Hepatocyte (in vitro differentiated cells): ENCODE data around the gene CDHR1. TPM values are rescaled to one million over a fixed set of nuclear protein-coding genes. Genes with fewer than 3 reads are reported as not detected.
"Not testable (repeated sequence)": the region's sequence is repeated elsewhere in the genome, so short reads cannot be mapped to it uniquely, and the experiment has no call there.

ENCODE experiments used
- DNase-seq: peaks from one replicate; pipeline ENCODE4 v3.0.0-alpha.2; 2016; ENCODE audit warnings: low spot score
- H2AFZ ChIP-seq: fragments of 200-600 bp; sonication (generic); 2 replicates; pipeline ENCODE4 v1.6.0; 2016; ENCODE audit warnings: antibody characterized with exemption, mild to moderate bottlenecking
- H3K27ac ChIP-seq: fragments of 200-600 bp; sonication (generic); 2 replicates; pipeline ENCODE4 v1.5.1; 2016; ENCODE audit warnings: mild to moderate bottlenecking
- H3K27me3 ChIP-seq: fragments of 200-600 bp; sonication (generic); 2 replicates; pipeline ENCODE4 v1.6.1; 2016
- H3K36me3 ChIP-seq: fragments of 200-600 bp; sonication (generic); replicated peaks from 2 replicates; pipeline ENCODE4 v1.5.1; 2016; ENCODE audit warnings: low read depth; ENCODE audit not compliant: insufficient read depth
- H3K4me1 ChIP-seq: fragments of 200-600 bp; sonication (generic); 2 replicates; pipeline ENCODE4 v1.5.1; 2016; ENCODE audit warnings: mild to moderate bottlenecking, moderate library complexity; ENCODE audit not compliant: insufficient read depth
- H3K4me2 ChIP-seq: fragments of 200-600 bp; sonication (generic); 2 replicates; pipeline ENCODE4 v1.6.0; 2016
- H3K4me3 ChIP-seq: fragments of 200-600 bp; sonication (generic); 2 replicates; pipeline ENCODE4 v1.5.1; 2016; ENCODE audit warnings: mild to moderate bottlenecking
- H3K79me2 ChIP-seq: fragments of 200-600 bp; sonication (generic); 2 replicates; pipeline ENCODE4 v1.6.0; 2017; ENCODE audit warnings: mild to moderate bottlenecking
- H3K9me2 ChIP-seq: fragments of 200-600 bp; sonication (generic); replicated peaks from 2 replicates; pipeline ENCODE4 v1.6.0; 2017; ENCODE audit warnings: mild to moderate bottlenecking; ENCODE audit not compliant: insufficient read depth
- H3K9me3 ChIP-seq: fragments of 200-600 bp; sonication (generic); 2 replicates; pipeline ENCODE4 v1.5.1; 2016; ENCODE audit warnings: low read depth, mild to moderate bottlenecking
- H4K20me1 ChIP-seq: fragments of 200-600 bp; sonication (generic); 2 replicates; pipeline ENCODE4 v1.6.0; 2016; ENCODE audit warnings: mild to moderate bottlenecking; ENCODE audit not compliant: insufficient read depth, poor library complexity, severe bottlenecking
- CTCF ChIP-seq: fragments of 200-600 bp; sonication (generic); IDR thresholded peaks from 2 replicates; pipeline ENCODE4 v1.5.1; 2016; ENCODE audit warnings: antibody characterized with exemption, mild to moderate bottlenecking; ENCODE audit not compliant: poor library complexity
- EZH2 ChIP-seq: fragments of 200-600 bp; sonication (generic); IDR thresholded peaks from 2 replicates; pipeline ENCODE4 v1.6.1; 2016; ENCODE audit warnings: antibody characterized with exemption, mild to moderate bottlenecking, borderline replicate concordance
- EZH2phosphoT487 ChIP-seq: fragments of 200-600 bp; sonication (generic); IDR thresholded peaks from one replicate; pipeline ENCODE4 v1.6.1; 2018; ENCODE audit warnings: antibody characterized with exemption, mild to moderate bottlenecking, low read depth, moderate library complexity; ENCODE audit not compliant: unreplicated experiment, severe bottlenecking
- WGBS: methylation state at CpG from one replicate; pipeline ENCODE4 v1.1.6; 2016; ENCODE audit warnings: low lambda C conversion rate; ENCODE audit errors: missing lambda C conversion rate; 5-methylcytosine and 5-hydroxymethylcytosine counted together
- polyA plus RNA-seq: library from polyadenylated mRNA; unstranded; fragments of >200 nt; fragmentation: Nextera tagmentation; extraction: Ambion mirVana; gene quantifications from 2 replicates; pipeline ENCODE4 v1.2.1, GENCODE V29; 2016
- total RNA-seq: library from RNA; depleted of rRNA; stranded (reverse); fragments of >200 nt; gene quantifications from 2 replicates; pipeline ENCODE4 v1.2.3, GENCODE V29; 2014

CDHR1 gene
- 0.03 and 0.24 TPM in 2 replicates for total RNA-seq
- 0.17 TPM in 1 of 2 replicates, not detected in the other for polyA plus RNA-seq

- WGBS: 3% methylated on average over 30 of the region's 61 CpGs
- Histone ChIP-seq H4K20me1 (no peaks in the 10 kb centered on the region), H3K27me3 (peaks cover 66% of the 10 kb centered on the region), H3K27ac (no peak within 1 kb of the TSS), H3K9me2 (no peaks in the 10 kb centered on the region), H3K36me3 (no peaks in the 10 kb centered on the region), H3K4me3 (peak within 1 kb of the TSS; percentile 33), H3K4me1 (no peaks in the 10 kb centered on the region), H2AFZ (peak within 1 kb of the TSS; percentile 63), H3K9me3 (no peaks in the 10 kb centered on the region), H3K79me2 (no peaks in the 10 kb centered on the region), H3K4me2 (peak within 1 kb of the TSS; percentile 97)
- peak; percentile 56 for DNase-seq
- no peak for TF ChIP-seq EZH2phosphoT487
- no peak for TF ChIP-seq CTCF
- peak; percentile 47 for TF ChIP-seq EZH2
These were observed at the start of gene CDHR1 for GRCh38 chr10:84194424-84195043. Gene CDHR1 (plus strand): TSS chr10:84194537. CDS start chr10:84194761, 224 bp downstream.

- no peak overlapping the region for H2AFZ ChIP-seq
- peaks cover 5% of the 10 kb centered on the region for H3K79me2 ChIP-seq
- H3K27me3 ChIP-seq: no peaks in the 10 kb centered on the region
- no peak overlapping the region for H3K4me3 ChIP-seq
- no peaks in the 10 kb centered on the region for H3K36me3 ChIP-seq
- DNase-seq: no peak
- no peak overlapping the region for H3K4me2 ChIP-seq
- no peaks in the 10 kb centered on the region for H3K9me3 ChIP-seq
- H3K9me2 ChIP-seq: no peaks in the 10 kb centered on the region
- H3K4me1 ChIP-seq: no peaks in the 10 kb centered on the region
- TF ChIP-seq EZH2phosphoT487 (no peak), CTCF (no peak), EZH2 (no peak)
- H4K20me1 ChIP-seq: peaks cover 8% of the 10 kb centered on the region
- H3K27ac ChIP-seq: no peak overlapping the region
These were observed 47.0 kb upstream of the CDHR1 start for GRCh38 chr10:84147347-84147746.

- not testable (repeated sequence) for H2AFZ ChIP-seq, H3K4me1 ChIP-seq, H3K9me3 ChIP-seq, H3K9me2 ChIP-seq, H3K79me2 ChIP-seq, H3K4me2 ChIP-seq, H3K27ac ChIP-seq, H3K4me3 ChIP-seq, H4K20me1 ChIP-seq, H3K36me3 ChIP-seq, H3K27me3 ChIP-seq
- TF ChIP-seq CTCF: peak; percentile 67
- 86% methylated on average over 9 of the region's 9 CpGs for WGBS
- peak; percentile 57 for DNase-seq
These were observed 46.2 kb upstream of the CDHR1 start for GRCh38 chr10:84148006-84148597.
